ENCODE data around the gene CAMTA1.

- TF ChIP-seq CTCF (IDR thresholded peaks at IDR 0.05) (no peak), NRF1 (IDR thresholded peaks at IDR 0.05; ENCODE audit: low read depth, low read length) (no peak), YY1 (IDR thresholded peaks at IDR 0.05; ENCODE audit: low read depth) (no peak), RFX5 (IDR thresholded peaks at IDR 0.05; ENCODE audit: low read length) (no peak), POLR2AphosphoS5 (IDR thresholded peaks at IDR 0.05; ENCODE audit: low read depth, low read length) (no peak), SMC3 (IDR thresholded peaks at IDR 0.05; ENCODE audit: low read depth, low read length) (no peak), ELF1 (IDR thresholded peaks at IDR 0.05) (no peak), EZH2phosphoT487 (IDR thresholded peaks at IDR 0.05; ENCODE audit: borderline replicate concordance, low read depth) (no peak), MXI1 (IDR thresholded peaks at IDR 0.05; ENCODE audit: low read depth, low read length) (no peak), RAD21 (IDR thresholded peaks at IDR 0.05; ENCODE audit: low read length) (no peak), TAF1 (IDR thresholded peaks at IDR 0.05; ENCODE audit: borderline replicate concordance, low read depth, low read length) (no peak), TCF12 (IDR thresholded peaks at IDR 0.05) (no peak)
These were observed 633.3 kb downstream of the CAMTA1 start for GRCh38 chr1:7418442-7419080.
